ENCODE measurements around the gene CATSPER3.

- TF ChIP-seq POLR2A (IDR thresholded peaks at IDR 0.05; ENCODE audit: low read length) (no peak), GATA1 (IDR thresholded peaks at IDR 0.05; ENCODE audit: low read depth, low read length) (no peak)
Measured at GRCh38 chr5:135040333-135041144, 72.8 kb downstream of the CATSPER3 start.

All from erythroblast (primary cell).